NK-92 (cell line): ENCODE data around the gene MMP17.
"Not testable (repeated sequence)": the region's sequence is repeated elsewhere in the genome, so short reads cannot be mapped to it uniquely, and the experiment has no call there.

Experiments used
- DNase-seq: peaks from one replicate; lab custom pipeline; 2025; ENCODE audit not compliant: unreplicated experiment; lab: John Stamatoyannopoulos, UW

MMP17 gene

GRCh38 chr12:131862994-131863710, 35.0 kb downstream of the MMP17 start:
- no peak for DNase-seq

GRCh38 chr12:131863711-131864396, 35.7 kb downstream of the MMP17 start:
- DNase-seq: no peak

- DNase-seq: no peak
These were observed 36.3 kb downstream of the MMP17 start for GRCh38 chr12:131864469-131864868.

- DNase-seq: no peak
These were observed 37.1 kb downstream of the MMP17 start for GRCh38 chr12:131865180-131865875.

GRCh38 chr12:131867471-131867870, 39.3 kb downstream of the MMP17 start:
- no peak for DNase-seq

- DNase-seq: no peak
These were observed 39.9 kb downstream of the MMP17 start for GRCh38 chr12:131867891-131868675.

- DNase-seq: no peak
These were observed 41.8 kb downstream of the MMP17 start for GRCh38 chr12:131869871-131870418.

GRCh38 chr12:131871677-131872076, 43.5 kb downstream of the MMP17 start:
- DNase-seq: no peak

- no peak for DNase-seq
These were observed 44.2 kb downstream of the MMP17 start for GRCh38 chr12:131872154-131873051.

- DNase-seq: no peak
These were observed 45.1 kb downstream of the MMP17 start for GRCh38 chr12:131873293-131873692.

- not testable (repeated sequence) for DNase-seq
These were observed 46.8 kb downstream of the MMP17 start for GRCh38 chr12:131874972-131875371.

- not testable (repeated sequence) for DNase-seq
These were observed 49.0 kb downstream of the MMP17 start for GRCh38 chr12:131877216-131877615.

GRCh38 chr12:131878436-131878835, 50.2 kb downstream of the MMP17 start:
- DNase-seq: not testable (repeated sequence)

- no peak for DNase-seq
These were observed 54.8 kb downstream of the MMP17 start for GRCh38 chr12:131882804-131883520.

GRCh38 chr12:131883521-131883900, 55.3 kb downstream of the MMP17 start:
- no peak for DNase-seq

GRCh38 chr12:131885076-131885475, 56.9 kb downstream of the MMP17 start:
- DNase-seq: not testable (repeated sequence)

- no peak for DNase-seq
These were observed 57.4 kb downstream of the MMP17 start for GRCh38 chr12:131885543-131886057.

GRCh38 chr12:131891722-131892121, 63.5 kb downstream of the MMP17 start:
- not testable (repeated sequence) for DNase-seq
